ENCODE results near the gene NKX6-1.

The NKX6-1 gene

DNA sequence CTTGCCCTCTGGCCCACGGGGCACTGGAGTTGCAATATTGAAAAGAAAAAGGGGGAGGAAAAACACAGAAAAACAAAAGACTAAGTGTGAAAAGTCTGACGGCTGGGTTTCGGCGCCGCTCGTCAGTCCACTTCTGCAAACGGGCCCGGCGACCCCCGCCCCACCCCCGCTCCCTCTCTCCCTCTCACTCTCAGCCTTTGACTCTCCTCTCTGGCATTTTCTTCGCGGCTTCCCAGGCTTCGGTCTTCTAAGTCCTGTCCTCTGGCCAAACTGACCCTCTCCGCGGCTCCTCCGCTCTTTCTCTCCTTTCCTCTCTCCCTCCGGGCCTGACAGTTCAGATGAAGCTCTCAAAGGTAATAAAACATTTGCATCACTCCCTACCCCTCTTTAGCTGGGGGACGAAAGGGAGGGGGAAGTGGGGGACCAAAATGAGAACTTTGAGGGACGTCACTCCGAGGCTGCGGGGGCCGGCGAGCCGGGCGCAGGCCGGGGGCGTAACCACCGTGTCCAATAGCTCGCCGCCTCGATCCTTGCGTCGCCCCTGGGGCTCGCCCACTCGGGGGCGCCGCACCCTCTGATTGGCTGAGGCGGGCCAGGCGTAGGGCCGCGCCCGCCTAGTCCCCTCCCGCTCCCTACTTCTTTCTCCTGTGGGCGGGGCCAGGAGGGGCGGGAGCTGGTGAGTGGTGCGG lies at the start of gene NKX6-1:
NKX6-1 (minus strand) TSS at position 358 of the 689 bp plus-strand sequence. CDS start 1,064 bp downstream, outside the sequence.
- DNase-seq (ENCODE audit: low read depth): no peak

DNA sequence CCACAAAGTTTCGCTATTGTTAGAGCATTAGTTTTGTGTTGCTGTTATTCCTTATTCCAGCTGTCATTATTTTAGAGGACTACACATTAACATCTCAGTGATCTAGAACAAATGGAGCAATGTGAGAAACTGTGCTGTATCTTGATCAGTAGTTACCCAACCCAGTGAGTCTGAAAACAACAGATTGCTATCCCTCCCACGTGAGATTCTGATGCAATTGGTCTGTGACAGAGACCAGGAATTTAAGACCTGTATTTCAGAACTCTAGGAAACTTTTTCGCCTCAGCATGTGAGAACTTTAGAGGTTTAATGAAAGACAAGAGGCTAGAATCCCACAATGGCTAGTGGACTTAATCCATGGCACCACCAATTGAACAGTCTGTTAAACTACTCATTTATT lies 48.1 kb upstream of the NKX6-1 start:
- DNase-seq (ENCODE audit: low read depth): no peak

DNA sequence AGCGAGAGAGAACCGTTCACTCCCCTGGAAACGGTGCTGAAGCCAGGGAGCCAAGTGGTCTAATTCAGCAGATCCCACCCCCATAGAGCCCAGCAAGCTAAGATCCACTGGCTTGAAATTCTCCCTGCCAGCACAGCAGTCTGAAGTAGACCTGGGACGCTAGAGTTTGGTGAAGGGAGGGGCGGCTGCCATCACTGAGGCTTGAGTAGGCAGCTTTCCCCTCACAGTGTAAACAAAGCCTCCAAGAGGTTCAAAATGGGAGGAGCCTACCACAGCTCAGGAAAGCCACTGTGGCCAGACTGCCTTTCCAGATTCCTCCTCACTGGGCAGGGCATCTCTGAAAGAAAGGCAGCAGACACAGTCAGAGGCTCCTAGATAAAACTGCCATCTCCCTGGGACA lies 46.0 kb upstream of the NKX6-1 start:
- DNase-seq (ENCODE audit: low read depth): no peak

DNA sequence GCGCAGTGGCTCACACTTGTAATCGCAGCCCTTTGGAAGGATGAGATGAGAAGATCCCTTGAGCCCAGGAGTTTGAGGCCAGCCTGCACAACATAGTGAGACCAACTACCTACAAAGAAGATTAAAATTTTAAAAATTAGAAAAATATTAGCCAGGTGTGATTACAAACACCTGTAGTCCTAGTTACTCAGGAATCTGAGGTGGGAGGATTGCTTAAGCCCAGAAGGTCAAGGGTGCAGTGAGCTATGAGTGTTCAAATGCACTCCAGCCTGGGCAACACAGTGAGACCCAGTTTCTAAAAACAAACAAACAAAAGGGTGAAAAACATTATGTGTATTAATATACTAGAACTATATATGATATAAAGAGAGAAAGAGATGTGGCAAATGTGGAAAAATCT lies 36.8 kb upstream of the NKX6-1 start:
- no peak for DNase-seq (ENCODE audit: low read depth)

DNA sequence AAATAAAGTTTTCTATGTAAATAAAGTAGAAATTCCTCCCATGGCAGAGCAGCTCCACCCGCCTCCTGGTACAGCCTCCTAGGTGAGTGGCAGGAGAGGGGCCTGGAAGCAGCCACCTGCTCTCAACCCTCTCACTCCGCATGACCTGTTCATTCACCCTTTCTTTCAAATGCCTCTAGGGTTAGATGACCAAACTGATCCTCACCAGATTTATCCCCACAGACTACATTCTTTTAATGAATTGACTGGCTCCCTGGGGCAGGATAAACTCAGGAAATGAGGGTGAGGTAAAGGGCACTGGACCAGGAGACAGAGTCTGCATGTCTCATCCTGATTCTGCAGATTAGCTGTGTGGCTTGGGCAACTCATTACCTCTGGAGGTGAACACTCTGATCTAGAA lies 32.6 kb upstream of the NKX6-1 start:
- no peak for DNase-seq (ENCODE audit: low read depth)

DNA sequence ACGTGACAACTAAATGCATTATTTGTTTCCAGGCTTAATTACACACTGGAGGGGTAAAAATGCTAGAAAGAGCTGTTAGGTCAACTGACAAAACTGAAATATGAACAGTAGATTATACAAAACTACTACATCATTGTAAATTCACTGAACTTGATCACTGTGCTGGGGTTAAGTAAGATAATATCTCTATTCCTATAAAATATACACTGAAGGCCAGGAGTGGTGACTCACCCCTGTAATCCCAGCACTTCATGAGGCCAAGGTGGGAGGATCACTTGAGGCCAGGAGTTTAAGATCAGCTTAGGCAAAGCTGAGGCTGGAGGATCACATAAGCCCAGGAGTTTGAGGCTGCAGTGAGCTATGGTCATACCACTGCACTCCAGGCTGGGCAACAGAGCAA lies 31.8 kb upstream of the NKX6-1 start:
- DNase-seq (ENCODE audit: low read depth): no peak

DNA sequence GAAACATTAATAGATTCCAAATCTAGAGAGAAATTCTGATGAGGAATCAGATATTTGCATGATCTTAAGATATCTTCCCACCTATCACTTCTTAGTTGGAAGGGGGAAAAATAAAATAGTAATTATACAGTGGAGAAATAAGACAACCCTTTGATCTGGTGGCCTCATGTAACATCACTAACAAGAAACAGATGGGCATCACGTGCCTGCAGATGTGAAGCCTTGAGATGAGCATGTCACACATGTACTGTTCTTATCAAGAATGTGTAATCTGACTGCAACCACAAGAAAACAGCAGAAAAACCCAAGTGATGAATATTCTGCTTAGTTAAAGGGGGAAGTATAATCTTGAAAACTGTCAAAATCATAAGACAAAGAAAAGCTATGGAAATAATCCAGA lies 31.4 kb upstream of the NKX6-1 start:
- DNase-seq (ENCODE audit: low read depth): no peak

DNA sequence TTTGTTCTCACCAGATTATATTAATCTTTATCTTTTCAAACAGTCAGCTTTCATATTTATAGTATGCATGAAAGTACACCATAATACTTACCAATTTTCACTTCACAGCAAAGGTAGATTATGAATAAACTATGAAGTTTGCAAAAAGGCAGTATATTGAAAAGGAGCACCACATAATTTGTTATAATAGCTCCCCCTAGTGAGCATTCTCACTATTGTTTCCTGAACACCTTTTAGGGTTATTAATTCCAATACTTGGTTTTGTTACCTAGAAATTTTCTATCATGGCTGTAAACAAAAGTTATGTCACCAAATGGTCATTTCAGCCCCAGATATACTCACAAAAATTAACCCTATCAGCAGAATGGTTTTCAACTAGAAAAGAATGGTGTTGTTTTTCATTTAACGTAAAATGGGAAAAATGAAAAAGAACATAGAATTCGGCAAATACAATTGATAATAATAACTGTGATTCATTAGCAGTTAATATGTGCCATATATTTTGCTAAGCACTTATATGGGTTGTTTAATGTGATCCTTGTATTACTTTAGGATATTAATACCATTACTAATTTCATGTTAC lies 30.2 kb upstream of the NKX6-1 start:
- DNase-seq (ENCODE audit: low read depth): no peak

DNA sequence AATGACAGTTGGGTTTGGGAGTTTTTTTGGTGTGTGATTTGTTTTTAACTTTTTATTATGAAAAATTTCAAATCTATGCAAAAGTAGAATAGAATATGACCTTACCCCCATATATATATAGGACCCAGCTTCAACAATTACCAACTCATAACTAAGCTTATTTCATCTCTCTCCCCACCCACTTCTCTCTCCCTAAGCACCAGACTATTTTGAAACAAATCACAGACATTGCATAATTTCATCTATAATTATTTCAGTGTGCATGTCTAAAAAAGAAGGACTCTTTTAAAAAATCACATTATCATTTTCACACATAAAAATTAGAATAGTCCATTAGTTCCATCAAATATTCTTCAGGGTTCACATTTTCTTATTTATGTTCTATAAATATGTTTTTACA lies 28.3 kb upstream of the NKX6-1 start:
- no peak for DNase-seq (ENCODE audit: low read depth)

DNA sequence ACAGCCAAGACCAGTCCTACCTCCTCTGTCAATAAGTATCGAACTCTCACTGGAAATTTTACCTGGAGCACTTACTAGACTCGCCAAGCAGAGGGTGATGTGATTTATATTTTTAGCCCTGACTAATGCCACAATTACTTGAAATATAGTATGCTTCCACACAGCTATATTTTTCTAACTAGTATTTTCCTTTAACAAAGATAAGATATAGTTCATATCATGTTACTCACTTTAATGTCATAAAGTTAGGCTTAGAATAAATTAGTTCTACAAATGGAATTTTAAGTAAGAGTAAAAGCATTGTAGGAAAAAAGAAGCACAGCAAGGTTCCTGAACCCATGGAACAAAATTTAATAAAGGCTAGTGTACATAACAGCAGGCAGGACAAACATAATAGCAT lies 16.0 kb upstream of the NKX6-1 start:
- no peak for DNase-seq (ENCODE audit: low read depth)

DNA sequence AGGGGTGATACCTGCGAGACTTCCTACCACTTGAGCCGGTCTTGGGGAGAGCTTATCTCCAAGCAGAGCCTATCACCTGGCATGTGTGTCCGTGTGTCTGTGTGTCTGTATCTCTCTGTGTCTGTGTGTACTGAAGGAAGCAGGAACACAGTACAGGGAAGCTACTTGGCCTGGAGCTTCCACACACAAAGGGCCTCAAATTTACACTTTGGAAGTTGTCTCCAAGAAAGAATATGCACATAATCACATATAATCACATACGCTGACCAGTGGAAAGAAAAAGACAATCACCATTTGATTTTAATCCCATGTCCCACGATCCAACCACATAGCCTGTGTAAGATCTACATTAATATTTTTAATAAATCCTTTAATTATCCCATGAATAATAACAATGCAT lies 13.2 kb upstream of the NKX6-1 start:
- DNase-seq (ENCODE audit: low read depth): no peak

DNA sequence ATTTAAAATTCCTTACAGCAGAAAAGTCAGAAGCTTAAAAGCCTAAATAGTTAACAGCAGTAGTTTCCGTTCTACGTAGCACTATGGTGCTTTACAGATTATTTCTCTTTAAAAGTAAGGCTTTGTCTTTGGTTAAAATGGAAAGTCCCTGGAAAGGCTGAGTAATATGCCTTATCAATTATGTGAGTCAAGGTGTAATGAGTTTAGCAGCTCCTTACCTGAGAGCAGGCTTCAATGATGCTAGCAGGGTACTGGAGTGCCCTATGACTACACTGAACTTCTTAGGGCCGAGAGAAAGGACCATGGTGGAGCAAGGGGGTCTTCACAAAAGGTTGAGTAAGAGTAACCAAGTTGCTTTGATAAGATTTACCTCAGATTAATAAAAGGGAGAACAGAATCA lies 12.6 kb upstream of the NKX6-1 start:
- DNase-seq (ENCODE audit: low read depth): no peak

DNA sequence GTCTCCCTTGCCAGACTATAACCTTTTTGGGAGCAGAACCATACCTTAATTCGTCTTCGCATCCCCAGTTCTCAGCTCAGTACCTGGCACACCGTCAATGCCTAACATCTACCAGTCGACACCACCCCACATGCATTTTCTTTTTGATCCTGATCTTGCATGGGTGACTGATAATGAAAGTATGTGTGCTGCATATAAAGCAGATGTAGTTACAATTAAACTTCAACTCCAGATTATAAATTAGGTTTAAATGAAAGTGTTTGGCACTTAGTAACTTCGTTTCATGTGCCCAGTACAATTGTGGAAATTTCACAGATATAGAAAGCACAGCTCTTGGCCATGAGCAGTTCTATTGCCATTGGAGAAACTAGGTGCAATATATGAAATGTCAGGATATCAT lies 8.8 kb upstream of the NKX6-1 start:
- DNase-seq (ENCODE audit: low read depth): no peak

DNA sequence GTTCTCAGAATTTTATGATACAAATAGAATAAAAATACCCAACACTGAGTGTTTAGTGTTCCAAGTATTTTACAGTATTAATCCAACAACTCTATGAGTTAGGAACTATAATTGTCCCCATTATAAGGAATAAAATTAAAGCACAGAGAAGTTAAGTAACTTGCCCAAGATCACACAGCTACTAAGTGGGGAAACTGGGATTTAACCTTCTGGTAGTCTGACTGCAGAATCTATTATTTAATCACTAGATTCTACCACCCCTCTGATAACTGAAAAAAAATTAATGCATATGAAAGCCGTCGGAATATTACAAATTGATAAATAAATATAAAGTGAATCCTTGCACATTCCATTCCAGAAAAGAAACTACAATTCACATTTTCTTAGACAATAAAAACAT lies 5.7 kb upstream of the NKX6-1 start:
- DNase-seq (ENCODE audit: low read depth): no peak

DNA sequence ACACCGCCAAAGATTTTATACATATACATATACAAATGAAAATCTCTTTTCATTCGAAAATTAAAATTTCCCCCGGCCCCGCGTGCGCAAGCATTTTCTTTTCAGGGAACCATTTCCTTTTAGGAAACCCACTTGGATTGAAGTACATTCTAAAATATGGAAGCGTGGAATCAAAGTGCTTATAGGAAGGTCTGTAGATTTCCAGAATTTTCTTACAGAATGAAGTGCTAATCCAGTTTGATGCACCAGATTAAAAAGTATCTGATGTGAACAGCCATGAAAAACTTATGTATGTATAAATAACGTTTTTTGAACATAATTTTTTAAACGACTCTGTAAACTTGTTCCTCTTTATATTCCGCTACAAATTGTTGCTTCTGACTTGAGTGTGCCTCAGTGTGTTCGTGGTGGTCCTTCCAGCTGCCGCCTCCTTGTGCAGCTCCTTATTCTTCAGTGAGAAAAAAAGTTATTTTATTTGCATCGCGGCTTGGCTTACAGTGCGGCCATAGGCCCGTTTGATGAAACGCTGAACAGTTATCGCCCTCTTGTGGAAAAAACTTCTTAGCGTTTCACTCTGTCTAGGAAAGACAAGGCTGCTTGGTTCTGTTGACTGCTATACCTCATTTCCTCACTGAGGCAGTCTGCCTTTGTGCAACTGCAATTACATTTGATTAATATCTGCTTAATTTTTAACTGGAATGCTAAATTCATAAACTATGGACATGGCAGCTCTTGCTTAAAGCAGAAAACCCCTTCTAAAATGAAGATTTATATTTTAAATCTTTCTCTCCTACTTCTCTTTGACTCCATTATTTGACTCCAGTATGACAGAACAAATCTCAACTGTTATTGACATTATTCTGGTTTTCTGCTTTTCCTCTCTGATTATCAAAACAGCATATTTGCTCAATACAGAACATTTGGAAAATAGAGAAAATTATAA lies 4.7 kb upstream of the NKX6-1 start:
- DNase-seq (ENCODE audit: low read depth): no peak

DNA sequence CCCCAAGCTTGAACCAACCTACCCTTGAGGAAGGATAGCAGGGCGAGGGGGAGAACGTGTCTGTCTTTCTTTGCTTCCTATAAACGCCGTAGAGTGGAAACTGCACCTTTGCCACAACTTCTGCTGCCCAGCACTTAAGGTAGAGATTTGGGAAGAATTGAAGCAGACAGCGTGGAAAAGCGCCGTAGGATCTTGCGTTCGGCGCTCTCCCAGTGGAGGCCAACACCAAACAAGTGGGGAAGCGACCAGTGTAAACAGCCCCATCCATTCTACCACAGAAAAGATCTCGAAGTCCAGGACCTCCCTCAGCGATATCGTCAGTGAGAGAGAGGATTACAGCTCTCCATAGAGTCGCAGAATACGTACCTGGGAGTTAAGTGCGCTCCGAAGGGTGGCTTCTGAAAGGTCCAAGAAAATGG lies 3.9 kb upstream of the NKX6-1 start:
- no peak for DNase-seq (ENCODE audit: low read depth)

DNA sequence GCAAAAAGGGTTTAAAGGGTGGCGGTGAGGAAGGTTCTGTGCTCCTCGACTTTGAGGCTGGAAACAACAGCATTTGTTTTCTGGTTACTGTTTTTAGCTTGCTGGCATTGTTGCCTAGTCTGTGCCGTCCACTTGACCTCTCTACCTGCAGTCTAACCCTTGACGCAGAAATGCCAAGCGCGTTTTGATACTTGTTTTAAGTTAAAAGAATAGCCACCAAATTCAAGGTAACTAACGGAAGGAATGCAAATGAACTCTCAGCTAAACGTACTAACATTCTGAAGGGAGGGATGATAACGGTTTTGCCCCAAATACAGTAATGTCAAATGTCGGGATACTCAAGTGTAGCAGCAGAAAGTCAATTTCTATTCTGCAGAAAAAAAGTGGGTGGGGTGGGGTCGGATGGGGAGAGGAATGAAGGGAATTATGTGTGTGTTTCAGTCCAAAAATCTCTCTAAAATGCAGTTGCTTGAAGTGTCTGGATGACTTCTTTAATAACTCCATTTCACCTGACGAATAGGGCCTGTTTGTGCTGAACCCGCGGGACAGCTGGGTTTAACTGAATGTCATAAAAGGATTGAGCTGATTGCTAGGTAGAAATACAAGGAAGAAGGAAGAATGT lies 3.4 kb upstream of the NKX6-1 start:
- no peak for DNase-seq (ENCODE audit: low read depth)

DNA sequence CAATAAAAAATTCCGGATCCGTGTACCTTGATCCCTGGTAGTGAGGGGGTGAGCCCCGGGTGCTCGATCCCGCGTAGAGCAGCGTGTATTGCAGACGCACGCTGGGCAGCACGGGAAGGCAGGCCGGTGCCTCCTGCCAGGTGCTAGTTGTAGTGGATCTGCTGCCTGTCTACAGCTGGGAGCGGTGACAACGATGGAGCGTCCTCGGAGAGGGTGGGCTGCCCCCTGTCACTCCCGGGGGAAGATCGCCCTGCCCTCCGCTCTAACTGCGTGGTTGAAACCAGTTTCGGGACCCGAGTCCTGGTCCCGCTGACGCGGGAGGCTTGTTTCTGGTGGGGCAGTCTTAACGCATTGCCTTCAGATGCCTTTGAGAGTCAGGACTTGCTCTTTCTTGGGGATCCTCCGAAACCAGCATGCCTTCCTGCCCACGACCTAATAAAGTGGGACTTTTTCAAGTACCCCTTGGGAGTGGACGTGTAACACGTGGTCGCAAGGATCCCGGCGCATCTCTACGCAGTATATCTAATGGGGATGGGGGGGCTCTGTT lies 2.7 kb upstream of the NKX6-1 start:
- no peak for DNase-seq (ENCODE audit: low read depth)

DNA sequence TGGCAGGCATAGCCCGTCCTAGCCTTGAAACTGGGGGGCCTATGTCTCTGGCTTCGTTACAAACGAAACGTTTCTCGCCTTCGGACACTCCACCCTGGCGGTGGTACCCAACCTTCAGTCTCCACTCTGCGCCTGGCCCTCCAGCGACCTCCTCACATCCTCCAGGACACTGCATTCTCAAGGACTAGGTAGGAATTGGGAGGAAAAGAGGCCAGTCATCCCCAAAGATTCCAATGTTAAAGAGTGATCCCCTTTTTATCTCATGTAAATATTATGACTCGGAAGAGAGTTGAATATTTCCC lies 2.1 kb upstream of the NKX6-1 start:
- DNase-seq (ENCODE audit: low read depth): no peak

DNA sequence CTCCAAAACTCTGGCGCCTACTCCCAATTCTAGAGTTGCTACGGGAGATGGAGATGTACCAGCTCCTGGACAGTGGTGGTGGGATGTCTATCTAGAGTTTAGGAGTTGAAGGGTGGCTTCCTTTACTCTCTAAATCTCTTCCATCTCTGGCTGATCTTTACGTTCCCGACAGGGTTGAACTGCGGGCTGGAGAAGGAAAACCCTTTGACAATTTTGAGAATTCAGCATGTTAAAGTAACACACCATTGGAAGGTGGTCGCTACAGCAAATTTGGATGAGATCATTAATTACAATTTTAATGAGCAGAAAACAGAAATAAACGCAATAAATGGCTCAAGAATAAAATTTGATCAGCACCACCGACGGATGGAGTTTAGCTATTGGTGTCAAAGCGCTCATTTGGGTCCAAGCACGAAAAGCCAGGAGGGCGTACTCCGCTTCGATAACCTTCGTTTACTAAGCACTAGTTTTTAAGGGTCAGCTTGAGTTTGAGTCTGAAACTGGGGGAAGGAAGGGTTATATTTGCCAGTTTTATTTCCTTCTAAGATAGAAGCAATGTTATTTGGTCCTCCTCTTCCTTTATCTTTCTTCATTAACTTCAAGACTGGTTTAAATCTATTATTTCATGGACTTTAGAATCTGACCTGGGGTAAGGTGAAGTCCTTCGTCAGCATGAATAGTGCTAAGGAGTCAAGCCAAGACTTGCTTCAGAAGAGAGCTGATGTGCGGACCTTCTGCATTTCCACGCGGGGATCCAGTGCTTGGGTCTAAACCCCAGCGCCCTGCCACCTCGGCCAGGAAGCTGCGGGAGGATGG lies 1.5 kb upstream of the NKX6-1 start:
- no peak for DNase-seq (ENCODE audit: low read depth)

DNA sequence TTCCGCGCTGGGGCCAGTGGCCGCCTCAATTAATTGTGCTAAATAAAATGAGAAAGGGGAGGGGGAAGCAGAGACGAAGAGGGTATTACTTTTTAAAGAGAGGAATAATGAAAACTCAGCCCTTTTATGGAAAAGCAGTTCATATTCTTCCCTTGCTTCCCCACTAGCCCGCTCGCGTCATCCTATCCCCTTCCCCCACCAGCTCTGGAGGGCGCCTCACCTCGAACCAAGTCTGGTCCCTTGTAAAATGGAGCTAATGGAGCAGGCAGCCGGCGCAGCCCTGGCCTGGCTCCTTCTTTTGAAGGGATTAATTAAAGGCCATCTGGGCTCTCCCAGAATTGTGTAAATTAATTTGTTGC lies 511 bp upstream of the NKX6-1 start:
- no peak for DNase-seq (ENCODE audit: low read depth)
